HepG2 (cell line): ENCODE results near the gene UGT8.
"Not testable (repeated sequence)": the region's sequence is repeated elsewhere in the genome, so short reads cannot be mapped to it uniquely, and the experiment has no call there.

Source experiments
- POLR2A ChIP-seq, 2 experiments: IDR thresholded peaks; 2 replicates each; pipeline ENCODE4 v1.6.1; 2011; ENCODE audit warnings: low read depth in 2 of 2, low read length in 2 of 2, mild to moderate bottlenecking in 1 of 2, moderate library complexity in 1 of 2; ENCODE audit not compliant: insufficient read depth in 1 of 2
- SIN3A ChIP-seq: IDR thresholded peaks from 2 replicates; pipeline ENCODE4 v1.6.1; 2011; ENCODE audit warnings: low read depth, mild to moderate bottlenecking, control low read depth, low read length, borderline replicate concordance

DNA sequence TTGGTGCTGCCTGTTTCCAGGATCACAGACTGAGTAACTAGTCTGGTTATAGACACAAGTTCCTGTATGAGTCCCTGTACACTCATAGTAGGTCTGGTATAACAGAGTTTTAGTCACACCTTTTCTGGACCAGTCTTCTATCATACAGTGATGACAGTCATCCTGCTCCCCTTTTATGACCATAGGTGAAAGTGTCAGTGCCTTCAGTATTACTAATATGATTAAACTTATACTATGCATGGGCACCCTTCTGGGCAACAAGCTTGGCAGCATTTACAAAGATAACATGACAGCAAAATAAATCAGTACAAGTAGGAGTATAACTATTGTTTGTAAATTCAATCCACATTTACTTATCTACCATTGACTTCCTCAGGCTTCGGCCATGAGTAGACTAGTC, 8.2 kb upstream of the UGT8 start:
- not testable (repeated sequence) for TF ChIP-seq SIN3A; POLR2A (IDR thresholded peaks at IDR 0.05; ENCODE audit: insufficient read depth in 1 of 2, low read depth in 2 of 2, low read length in 2 of 2)
